UCSD-AML1 (cell line): ENCODE results near the gene CNOT8.
"Not testable (repeated sequence)": the region's sequence is repeated elsewhere in the genome, so short reads cannot be mapped to it uniquely, and the experiment has no call there.

Experiments
- DNase-seq: peaks from one replicate; lab custom pipeline; 2025; ENCODE audit not compliant: unreplicated experiment; lab: John Stamatoyannopoulos, UW

CNOT8 gene

GRCh38 chr5:154834053-154834452, 24.4 kb upstream of the CNOT8 start:
- DNase-seq, result no peak

DNA sequence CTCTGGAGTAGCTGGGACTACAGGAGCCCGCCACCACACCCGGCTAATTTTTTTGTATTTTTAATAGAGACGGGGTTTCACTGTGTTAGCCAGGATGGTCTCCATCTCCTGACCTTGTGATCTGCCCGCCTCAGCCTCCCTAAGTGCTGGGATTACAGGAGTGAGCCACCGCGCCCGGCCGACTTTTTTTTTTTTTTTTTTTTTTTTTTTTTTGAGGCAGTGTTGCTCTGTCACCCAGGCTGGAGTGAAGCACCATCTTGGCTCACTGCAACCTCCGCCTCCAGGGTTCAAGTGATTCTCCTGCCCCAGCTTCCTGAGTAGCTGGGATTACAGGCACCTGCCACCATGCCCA, 22.8 kb upstream of the CNOT8 start:
- not testable (repeated sequence) for DNase-seq

- DNase-seq, result no peak
These were observed 22.2 kb upstream of the CNOT8 start for GRCh38 chr5:154836225-154836624.

- no peak for DNase-seq
These were observed 21.2 kb upstream of the CNOT8 start for GRCh38 chr5:154837009-154837901.

- DNase-seq, result peak; percentile 20
These were observed 17.8 kb upstream of the CNOT8 start for GRCh38 chr5:154840435-154841272.

DNA sequence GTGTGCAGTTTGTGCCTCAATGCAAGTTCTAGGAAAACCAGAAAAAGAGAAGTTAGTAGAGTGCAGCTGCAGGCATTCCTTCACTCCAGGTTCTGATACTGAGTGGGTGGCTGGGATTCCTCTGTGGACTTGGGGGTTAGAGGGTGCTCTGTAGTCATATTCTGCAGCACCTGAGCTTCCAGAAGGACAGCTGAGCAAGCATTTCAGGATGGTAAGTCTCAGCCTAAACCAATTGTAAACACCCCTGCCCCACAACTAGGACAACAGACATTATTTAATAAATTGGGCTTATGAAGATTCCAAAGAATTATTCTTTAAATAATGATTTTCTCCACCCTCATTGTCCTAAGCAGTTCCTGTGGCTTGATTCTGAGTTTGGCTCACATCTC, 17.2 kb upstream of the CNOT8 start:
- no peak for DNase-seq

- no peak for DNase-seq
These were observed 15.5 kb upstream of the CNOT8 start for GRCh38 chr5:154842689-154843530.

GRCh38 chr5:154844809-154845208, 13.6 kb upstream of the CNOT8 start:
- DNase-seq, result no peak

- DNase-seq, result no peak
These were observed 9.1 kb upstream of the CNOT8 start for GRCh38 chr5:154849264-154849785.

- no peak for DNase-seq
These were observed 8.6 kb upstream of the CNOT8 start for GRCh38 chr5:154849791-154850201.

GRCh38 chr5:154850255-154851062, 8.0 kb upstream of the CNOT8 start, which contains the start of gene FAXDC2:
TSS of gene FAXDC2 (minus strand) at chr5:154850603. CDS start at chr5:154838178, 12,425 bp downstream.
- no peak for DNase-seq

DNA sequence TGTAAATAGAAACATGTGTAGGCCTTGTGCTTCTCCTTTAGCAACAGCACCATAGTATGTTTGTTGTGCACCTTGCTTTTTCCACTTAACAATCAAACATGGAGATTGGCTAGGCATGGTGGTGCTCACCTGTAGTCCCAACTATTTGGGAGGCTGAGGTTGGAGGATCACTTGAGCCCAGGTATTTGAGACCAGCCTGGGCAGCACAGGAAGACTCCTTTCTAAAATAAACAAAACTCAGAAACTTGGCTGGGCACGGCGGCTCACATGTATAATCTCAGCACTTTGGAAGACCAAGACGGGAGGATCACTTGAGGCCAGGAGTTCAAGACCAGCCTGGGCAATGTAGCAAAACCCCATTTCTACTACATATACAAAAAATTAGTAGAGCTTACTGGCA, 7.1 kb upstream of the CNOT8 start:
- no peak for DNase-seq

- DNase-seq, result peak; percentile 96
These were observed 714 bp upstream of the CNOT8 start for GRCh38 chr5:154857530-154858296.

GRCh38 chr5:154858972-154859871, 795 bp downstream of the CNOT8 start:
- DNase-seq, result peak; percentile 18

DNA sequence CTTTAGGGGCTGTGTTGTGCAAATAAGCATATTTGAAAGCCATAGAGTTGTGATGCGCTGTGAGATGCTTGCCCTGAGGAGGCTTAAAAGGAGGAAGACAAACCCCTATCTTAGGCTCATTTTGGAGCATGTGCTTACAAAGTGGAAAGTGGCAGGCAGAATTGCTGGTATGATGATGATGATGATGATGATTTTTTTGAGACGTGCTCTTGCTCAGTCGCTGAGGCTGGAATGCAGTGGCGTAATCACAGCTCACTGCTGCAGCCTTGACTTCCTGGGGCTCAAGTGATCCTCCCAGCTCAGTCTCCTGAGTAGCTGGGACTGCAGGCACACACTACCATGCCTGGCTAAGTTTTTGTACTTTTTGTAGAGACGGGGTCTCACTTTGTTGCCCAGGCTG, 1.7 kb downstream of the CNOT8 start:
- peak; percentile 10 for DNase-seq

GRCh38 chr5:154860765-154861164, 2.3 kb downstream of the CNOT8 start:
- DNase-seq, result no peak

DNA sequence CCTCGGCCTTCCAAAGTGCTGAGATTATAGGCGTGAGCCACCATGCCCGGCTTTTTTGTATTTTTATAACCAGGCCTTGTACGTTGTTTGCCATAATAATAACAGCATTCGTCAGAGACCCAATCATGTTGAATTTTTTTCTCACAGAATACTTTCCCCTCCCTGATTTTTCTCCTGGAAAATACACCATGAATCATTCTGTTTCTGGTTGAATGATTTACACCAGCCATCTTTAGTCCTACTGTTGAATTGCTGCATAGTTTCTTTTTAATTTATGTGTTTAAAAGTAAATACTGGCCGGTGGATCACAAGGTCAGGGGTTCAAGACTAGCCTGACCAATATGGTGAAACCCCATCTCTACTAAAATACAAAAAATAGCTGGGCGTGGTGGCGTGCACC, 3.5 kb downstream of the CNOT8 start:
- DNase-seq, result no peak

DNA sequence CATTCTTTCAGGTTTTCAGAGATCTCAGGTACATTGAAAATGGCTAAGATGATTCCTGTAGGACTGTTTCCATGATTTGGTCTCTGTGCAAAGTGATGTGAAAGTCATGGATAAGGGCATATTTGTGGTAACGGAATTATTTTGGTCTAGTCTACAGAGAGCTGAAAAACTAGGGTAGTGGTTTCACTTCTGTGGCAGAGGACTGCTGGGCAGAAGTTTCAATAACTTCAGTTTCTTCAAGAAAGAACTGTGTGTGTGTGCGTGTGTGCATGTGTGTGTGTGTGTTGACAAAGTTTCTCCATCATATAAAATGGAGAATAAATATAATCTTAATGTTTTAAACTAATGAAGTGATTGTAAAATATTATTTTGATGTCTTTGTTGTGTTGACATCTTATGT, 4.3 kb downstream of the CNOT8 start:
- no peak for DNase-seq
